ENCODE measurements around the gene OR2T2. TPM values are rescaled to one million over a fixed set of nuclear protein-coding genes. Genes with fewer than 3 reads are reported as not detected.
A peak's percentile ranks its signal among the peaks of the same experiment; 100 is the strongest.
"Not testable (repeated sequence)": the region's sequence is repeated elsewhere in the genome, so short reads cannot be mapped to it uniquely, and the experiment has no call there.

OR2T2 gene
- total RNA-seq, 1 donor from 2014 or later = not detected

DNA sequence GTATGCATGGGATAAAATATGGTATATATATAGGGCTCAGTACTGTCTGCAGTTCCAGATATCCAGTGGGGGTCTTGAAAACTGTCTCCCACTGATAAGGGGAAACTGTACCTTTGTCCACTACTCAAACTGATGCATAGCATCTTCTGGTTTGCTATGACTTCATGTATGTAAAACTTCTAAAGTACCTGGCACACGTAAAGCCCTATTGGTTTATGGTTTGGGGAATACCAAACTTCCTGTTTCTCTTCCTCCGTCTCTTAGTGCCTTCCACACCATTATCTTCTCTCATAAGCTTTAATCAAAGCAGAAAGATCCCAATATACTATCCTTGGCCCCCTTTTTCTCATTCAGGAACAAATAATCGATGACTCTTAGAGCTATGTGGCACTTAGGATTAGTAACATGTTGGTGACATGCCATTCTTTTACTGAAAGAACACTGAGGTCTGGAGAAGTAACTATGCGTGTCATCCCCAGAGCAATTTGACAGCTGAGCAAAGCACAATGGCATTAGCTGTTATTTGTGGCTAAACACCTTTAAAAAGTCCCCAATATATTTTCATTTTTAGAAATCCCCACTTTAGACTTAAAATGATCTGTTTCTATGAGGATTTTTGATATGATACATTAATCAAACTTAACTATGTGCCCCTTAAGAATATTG, 3.1 kb downstream of the OR2T2 start:
- H3K27ac ChIP-seq; H3K36me3 ChIP-seq; DNase-seq; H3K4me3 ChIP-seq; H3K9me3 ChIP-seq; intact Hi-C loops (cut with DNase I); ATAC-seq; H3K27me3 ChIP-seq; H3K4me1 ChIP-seq: not testable (repeated sequence)

DNA sequence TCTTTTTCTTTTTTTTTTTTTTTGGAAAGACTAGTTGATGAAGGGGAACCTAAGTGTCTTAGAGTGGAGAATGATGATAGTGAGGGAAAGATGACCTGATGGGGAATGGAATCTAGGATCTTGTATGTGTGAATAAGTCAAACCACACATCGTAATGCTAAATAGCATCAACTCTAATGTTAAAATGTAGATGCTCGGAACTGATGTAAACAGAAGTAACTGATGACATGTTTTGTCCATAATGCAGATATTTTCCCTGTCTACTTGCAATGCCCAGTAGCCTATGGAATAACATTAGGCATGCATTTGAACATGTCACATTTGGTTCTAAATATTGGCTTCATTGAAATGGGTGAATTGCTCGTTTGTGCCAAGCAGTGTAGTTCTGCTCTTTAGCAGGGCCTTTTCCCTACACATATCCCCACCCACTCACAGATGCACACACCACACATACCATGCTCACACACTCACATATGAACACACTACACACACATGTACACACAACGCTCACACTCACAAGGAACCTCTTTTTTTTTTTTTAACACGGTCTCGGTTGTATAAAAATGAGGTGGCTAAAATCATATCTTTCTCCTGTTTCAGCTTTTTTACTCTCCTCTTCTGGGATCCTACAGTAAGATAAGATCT, 4.5 kb downstream of the OR2T2 start:
- H3K36me3 ChIP-seq; H3K27ac ChIP-seq; H3K9me3 ChIP-seq; H3K27me3 ChIP-seq; intact Hi-C loops (cut with DNase I); H3K4me3 ChIP-seq; DNase-seq; H3K4me1 ChIP-seq; ATAC-seq: not testable (repeated sequence)

DNA sequence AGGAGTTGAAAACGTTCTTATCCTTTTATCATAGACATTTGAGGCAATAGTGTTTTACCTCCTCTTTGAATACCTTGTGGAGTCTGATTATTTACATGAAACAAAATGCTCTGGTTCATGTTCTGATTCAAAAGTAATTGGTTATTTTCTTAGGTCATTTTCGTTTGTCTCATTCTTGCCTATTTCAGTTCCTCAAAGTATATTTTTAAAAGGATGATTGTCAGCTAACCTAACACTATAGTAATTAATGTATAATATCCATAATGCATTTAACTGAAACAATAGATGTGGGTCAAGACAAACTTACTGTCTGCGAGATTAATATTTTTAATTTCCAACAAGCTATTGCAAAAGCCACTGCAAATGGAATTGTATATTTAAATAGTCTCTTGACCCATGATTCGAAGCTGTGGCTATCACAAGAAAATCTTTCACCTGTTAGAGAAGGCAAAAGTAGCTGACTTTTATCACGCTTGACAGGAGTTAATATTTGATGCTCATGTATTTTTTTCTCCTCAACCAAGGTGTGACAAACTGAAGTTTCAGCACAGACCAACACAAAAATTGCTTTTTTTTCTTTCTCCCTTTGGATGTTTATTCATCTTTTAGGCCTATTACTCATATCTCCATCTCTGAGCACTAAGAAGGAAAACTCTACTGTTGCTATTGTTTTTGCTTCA, 5.2 kb downstream of the OR2T2 start:
- H3K4me1 ChIP-seq; H3K36me3 ChIP-seq; H3K9me3 ChIP-seq; intact Hi-C loops (cut with DNase I); H3K27me3 ChIP-seq; DNase-seq; ATAC-seq; H3K27ac ChIP-seq; H3K4me3 ChIP-seq: not testable (repeated sequence)

DNA sequence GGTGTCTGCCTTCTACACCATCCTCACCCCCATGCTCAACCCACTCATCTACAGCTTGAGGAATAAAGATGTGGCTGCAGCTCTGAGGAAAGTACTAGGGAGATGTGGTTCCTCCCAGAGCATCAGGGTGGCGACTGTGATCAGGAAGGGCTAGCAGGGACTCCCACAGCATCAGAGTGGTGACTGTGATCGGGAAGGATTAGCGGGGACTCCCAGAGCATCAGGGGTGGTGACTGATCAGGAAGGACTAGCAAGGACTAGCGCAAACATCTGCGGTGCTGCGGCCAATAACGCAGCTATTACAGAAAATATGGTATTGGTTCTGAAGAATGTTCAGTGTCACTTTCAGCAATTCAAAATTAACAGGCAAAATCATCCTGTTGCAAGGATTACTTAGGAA, 8.2 kb downstream of the OR2T2 start:
- H3K36me3 ChIP-seq; H3K27ac ChIP-seq; H3K4me3 ChIP-seq; H3K9me3 ChIP-seq; H3K27me3 ChIP-seq; H3K4me1 ChIP-seq; DNase-seq; intact Hi-C loops (cut with DNase I): not testable (repeated sequence)
- ATAC-seq = peak; percentile 10

DNA sequence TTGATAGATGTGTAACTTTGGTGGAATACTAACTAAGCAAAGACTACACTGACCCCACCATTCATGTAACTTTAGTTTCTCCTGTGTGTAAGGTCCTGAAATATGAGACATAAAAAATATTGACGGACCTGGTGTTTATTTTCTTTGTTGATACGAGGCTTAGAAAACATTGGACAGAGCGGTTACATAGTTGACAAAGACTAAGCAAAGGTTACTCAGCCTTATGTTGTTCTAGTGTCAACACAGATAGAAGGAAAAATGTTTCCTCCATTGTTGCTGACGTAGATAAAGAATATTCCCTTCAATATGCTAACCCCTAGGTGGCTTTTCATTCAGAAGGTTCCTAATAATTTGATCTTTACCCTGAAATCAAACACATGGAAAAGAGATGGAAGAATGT, 9.6 kb downstream of the OR2T2 start:
- H3K4me1 ChIP-seq; DNase-seq; H3K27me3 ChIP-seq; intact Hi-C loops (cut with DNase I); H3K9me3 ChIP-seq; H3K4me3 ChIP-seq; H3K27ac ChIP-seq; ATAC-seq; H3K36me3 ChIP-seq: not testable (repeated sequence)

DNA sequence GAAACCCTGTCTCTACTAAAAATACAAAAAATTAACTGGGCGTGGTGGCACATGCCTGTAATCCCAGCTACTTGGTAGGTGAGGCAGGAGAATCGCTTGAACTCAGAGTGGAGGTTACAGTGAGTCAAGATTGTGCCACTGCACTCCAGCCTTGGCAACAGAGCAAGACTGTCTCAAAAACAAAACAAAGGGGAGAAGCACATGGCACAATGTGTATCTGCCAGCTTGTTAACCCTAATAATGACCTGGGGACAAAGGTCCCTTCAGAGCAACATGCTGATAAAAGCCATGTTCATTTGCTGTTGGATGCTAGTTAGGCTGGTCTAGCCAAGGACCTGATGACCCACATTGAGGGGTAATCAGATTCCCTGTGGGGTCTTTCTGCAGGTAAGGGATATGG, 11.2 kb downstream of the OR2T2 start:
- H3K36me3 ChIP-seq; intact Hi-C loops (cut with DNase I); ATAC-seq; H3K9me3 ChIP-seq; H3K4me3 ChIP-seq; H3K27me3 ChIP-seq; H3K4me1 ChIP-seq; H3K27ac ChIP-seq; DNase-seq: not testable (repeated sequence)

DNA sequence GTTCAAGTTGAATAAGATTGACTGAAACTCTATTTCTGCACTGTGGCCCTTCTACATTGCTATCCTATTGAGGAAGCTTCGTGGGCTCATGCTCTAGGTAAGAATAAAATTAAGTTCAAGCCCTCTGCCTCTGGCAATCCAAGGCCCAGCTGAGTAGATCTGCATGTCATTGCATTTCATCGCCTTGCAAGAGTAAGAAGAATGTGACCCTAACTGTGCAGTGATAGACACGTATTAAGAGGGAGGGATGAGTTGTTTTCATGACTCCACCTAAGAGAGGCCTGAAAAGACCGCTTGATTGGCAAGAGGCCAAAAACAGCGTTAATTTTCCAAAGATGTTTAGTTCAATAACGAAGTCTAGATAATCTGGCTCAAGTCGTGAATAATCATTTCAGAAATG, 13.7 kb downstream of the OR2T2 start:
- H3K27me3 ChIP-seq; H3K9me3 ChIP-seq; H3K27ac ChIP-seq; intact Hi-C loops (cut with DNase I); H3K4me3 ChIP-seq; ATAC-seq; H3K36me3 ChIP-seq; DNase-seq; H3K4me1 ChIP-seq: not testable (repeated sequence)

DNA sequence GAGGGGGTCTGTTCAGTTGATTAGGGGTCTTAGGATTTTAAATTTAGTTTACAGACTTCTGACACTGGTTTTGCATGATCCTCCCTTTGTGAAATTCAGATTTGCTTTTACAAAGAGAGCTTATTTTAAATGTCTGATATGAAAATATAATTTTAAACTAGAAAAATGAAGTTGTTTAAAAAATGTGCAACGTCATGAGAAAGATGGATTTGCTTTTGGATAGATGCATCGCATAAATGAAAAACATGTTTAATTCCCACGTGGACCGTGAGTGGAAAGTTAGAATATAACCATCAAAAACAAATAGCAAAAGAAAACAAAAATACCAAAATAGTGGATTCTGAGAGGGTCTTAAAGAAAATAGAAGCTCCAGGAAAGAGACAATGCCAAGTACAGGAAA, 25.7 kb downstream of the OR2T2 start:
- H3K4me3 ChIP-seq = no peak overlapping the region
- H3K27me3 ChIP-seq = no peaks in the 10 kb centered on the region
- DNase-seq (no peak), ATAC-seq (no peak)
- no peaks in the 10 kb centered on the region for H3K4me1 ChIP-seq
- H3K27ac ChIP-seq = no peak overlapping the region
- no peaks in the 10 kb centered on the region for H3K9me3 ChIP-seq
- H3K36me3 ChIP-seq = no peaks in the 10 kb centered on the region
- intact Hi-C loops (cut with DNase I) = no loop called here
- TF ChIP-seq, protein P1, sequence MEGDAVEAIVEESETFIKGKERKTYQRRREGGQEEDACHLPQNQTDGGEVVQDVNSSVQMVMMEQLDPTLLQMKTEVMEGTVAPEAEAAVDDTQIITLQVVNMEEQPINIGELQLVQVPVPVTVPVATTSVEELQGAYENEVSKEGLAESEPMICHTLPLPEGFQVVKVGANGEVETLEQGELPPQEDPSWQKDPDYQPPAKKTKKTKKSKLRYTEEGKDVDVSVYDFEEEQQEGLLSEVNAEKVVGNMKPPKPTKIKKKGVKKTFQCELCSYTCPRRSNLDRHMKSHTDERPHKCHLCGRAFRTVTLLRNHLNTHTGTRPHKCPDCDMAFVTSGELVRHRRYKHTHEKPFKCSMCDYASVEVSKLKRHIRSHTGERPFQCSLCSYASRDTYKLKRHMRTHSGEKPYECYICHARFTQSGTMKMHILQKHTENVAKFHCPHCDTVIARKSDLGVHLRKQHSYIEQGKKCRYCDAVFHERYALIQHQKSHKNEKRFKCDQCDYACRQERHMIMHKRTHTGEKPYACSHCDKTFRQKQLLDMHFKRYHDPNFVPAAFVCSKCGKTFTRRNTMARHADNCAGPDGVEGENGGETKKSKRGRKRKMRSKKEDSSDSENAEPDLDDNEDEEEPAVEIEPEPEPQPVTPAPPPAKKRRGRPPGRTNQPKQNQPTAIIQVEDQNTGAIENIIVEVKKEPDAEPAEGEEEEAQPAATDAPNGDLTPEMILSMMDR (IDR thresholded peaks at IDR 0.05) = no peak

DNA sequence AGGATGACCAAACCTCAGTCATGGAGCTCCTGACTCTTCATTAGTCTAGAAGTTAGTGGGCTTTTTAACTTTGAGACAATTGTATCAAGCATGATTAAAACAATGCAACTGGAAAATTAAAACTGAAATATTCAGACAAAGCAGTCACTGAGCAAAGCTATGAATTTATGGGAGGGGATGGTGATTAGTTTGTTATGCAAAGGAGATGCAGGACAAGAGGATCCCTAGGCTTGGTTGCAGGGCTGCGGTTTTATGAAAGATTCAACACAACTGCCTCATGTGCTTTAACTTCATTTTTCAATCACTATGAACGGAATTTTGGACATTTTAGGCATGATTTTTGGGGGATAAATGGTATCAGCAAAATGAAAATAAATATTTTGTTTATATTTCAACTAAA, 26.7 kb downstream of the OR2T2 start:
- H3K4me1 ChIP-seq; intact Hi-C loops (cut with DNase I); H3K9me3 ChIP-seq; H3K36me3 ChIP-seq; H3K27me3 ChIP-seq; H3K4me3 ChIP-seq; DNase-seq; ATAC-seq; H3K27ac ChIP-seq: not testable (repeated sequence)

DNA sequence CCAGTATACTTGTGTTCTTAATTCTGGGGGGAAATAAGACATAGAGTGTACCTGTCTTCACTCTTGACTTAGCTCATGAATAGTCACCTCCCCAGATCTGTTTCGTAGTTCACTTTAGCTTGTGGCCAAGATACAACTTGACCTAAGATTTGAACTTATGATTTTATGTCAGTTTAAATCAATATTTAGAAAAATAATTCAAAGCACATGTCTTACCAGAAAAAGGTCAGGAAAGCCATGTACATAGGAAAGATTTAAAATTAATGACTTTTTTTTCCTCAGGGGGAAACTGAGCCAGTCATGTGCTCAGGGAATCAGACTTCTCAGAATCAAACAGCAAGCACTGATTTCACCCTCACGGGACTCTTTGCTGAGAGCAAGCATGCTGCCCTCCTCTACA, 27.6 kb downstream of the OR2T2 start, which contains the start of gene OR2T3:
Gene OR2T3 (plus strand): TSS at position 301 of the 400 bp plus-strand sequence. CDS start 0 bp downstream, at position 301.
- H3K36me3 ChIP-seq; H3K4me1 ChIP-seq; ATAC-seq; H3K9me3 ChIP-seq; H3K27ac ChIP-seq; H3K4me3 ChIP-seq; H3K27me3 ChIP-seq; intact Hi-C loops (cut with DNase I); DNase-seq: not testable (repeated sequence)

DNA sequence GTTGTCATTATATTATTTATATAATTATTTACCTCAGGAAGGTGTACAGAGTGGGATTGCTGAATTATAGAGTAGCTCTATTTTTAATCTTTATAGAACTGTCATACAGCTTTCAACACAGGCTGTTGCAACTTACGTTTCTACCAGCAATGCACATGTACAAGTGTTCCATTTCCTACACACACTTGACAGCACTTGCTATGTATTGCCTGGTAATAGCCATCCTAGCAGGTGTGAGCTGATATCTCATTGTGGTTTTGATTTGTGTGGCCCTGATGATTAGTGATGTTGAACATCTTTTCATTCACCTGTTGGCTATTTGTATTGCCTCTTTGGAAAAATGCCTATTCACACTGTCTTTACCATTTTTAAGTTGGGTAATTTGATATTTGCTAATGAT, 30.2 kb downstream of the OR2T2 start:
- not testable (repeated sequence) for H3K4me3 ChIP-seq, DNase-seq

DNA sequence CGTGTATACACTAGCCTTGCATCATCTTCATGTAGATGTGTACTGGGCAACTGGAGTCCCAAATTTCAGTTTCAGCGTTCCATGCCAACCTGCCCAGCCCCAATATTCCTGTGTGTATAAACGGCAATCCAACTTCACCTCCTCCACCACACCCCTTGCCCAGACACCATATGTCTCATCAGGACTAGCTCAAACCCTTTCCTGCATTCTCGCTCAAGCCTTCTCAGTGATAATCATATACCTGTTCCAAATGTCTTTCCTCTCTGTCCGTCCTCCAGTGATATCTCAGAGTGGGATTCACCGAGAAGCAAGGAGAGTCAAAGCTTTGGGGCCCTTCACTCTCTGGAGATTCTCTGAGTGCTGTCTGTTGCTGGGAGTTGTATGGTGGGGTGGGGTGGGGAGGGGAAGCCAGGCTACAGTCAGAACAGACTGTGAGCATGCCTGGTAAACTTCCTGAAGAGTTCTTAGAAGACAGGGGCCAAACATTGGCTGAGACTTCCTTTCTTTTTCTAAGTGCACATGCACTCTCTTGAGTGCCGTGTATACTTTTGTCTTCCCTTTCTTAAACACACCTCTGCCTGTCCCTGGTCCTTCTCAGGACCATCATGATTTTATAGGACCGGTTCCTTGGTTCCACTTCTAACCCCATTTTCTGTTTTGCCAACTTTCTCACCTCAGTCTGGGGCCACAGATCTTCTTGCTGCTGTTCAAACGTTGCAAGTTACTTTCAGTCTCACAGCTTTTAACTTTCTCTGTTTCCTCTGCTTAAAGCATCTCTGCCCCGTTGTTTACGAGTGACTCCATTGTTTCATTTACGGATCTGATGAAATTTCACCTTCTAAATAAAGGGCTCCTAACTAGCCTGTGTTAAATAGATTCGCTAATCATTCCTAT, 36.5 kb downstream of the OR2T2 start:
- ATAC-seq; H3K27ac ChIP-seq; H3K4me3 ChIP-seq; H3K4me1 ChIP-seq; H3K9me3 ChIP-seq; DNase-seq; H3K36me3 ChIP-seq; intact Hi-C loops (cut with DNase I); H3K27me3 ChIP-seq: not testable (repeated sequence)

More for the DNA sequence above, 30.2 kb downstream of the OR2T2 start:
- H3K4me1 ChIP-seq; H3K27ac ChIP-seq; intact Hi-C loops (cut with DNase I); H3K36me3 ChIP-seq; H3K27me3 ChIP-seq; H3K9me3 ChIP-seq; ATAC-seq: not testable (repeated sequence)
